ENCODE data around the gene PTGER3. TPM values are rescaled to one million over a fixed set of nuclear protein-coding genes. Genes with fewer than 3 reads are reported as not detected.
"Not testable (repeated sequence)": the region's sequence is repeated elsewhere in the genome, so short reads cannot be mapped to it uniquely, and the experiment has no call there.

PTGER3 gene
- total RNA-seq, 1 donor = 0.86 TPM

DNA sequence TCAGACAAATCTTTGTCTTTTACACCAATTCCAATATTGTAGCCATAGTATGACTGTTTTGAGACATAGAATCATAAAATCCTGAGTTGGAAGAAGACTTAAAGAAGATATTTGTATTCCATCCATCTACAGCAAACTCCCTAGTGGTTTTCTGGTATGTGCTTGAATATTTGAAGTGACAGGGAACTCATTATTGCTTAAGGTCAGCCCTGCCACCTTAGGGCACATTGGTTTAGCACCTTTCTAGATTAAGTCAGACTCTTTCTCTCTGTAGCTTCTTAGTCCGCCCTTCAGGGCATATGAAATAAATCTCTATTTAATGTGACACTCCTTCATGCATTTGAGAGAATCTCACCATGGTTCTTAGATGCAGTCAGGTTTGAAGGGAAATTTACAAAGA is 49.8 kb downstream of the PTGER3 start:
- TF ChIP-seq, protein P1, sequence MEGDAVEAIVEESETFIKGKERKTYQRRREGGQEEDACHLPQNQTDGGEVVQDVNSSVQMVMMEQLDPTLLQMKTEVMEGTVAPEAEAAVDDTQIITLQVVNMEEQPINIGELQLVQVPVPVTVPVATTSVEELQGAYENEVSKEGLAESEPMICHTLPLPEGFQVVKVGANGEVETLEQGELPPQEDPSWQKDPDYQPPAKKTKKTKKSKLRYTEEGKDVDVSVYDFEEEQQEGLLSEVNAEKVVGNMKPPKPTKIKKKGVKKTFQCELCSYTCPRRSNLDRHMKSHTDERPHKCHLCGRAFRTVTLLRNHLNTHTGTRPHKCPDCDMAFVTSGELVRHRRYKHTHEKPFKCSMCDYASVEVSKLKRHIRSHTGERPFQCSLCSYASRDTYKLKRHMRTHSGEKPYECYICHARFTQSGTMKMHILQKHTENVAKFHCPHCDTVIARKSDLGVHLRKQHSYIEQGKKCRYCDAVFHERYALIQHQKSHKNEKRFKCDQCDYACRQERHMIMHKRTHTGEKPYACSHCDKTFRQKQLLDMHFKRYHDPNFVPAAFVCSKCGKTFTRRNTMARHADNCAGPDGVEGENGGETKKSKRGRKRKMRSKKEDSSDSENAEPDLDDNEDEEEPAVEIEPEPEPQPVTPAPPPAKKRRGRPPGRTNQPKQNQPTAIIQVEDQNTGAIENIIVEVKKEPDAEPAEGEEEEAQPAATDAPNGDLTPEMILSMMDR (IDR thresholded peaks at IDR 0.05; ENCODE audit: insufficient read depth, low read depth, low read length) = no peak
- DNase-seq (ENCODE audit: low read depth) = no peak

DNA sequence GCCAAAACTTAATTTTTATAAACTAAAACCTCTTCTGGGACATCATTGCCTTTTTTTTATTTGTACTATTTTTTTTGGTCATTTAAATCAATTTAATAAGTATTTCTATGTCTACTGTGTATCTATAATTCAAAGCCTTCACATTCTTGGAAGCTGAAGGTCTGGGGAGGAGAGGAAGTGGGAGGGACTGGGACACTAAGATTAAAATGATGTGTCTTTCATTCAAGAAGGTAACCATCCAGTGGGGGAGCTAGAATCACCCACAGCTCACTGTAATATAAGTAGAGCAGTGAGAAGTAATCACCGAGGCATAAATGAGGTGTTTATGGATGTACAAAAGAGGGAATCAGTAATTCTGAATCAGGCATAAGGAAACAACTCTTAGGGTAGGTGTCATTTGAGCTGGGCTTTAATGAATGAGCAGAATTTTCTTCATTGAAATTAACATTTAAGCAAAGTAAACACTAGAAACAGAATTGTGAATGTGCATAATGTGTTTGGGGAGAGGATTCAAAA is 52.8 kb downstream of the PTGER3 start:
- TF ChIP-seq, protein P1 (IDR thresholded peaks at IDR 0.05; ENCODE audit: insufficient read depth, low read depth, low read length) = no peak
- no peak overlapping the region for H3K4me3 ChIP-seq (ENCODE audit: low read depth, low read length)

More for the DNA sequence above, 49.8 kb downstream of the PTGER3 start:
- H3K4me3 ChIP-seq (ENCODE audit: low read depth, low read length) = no peak overlapping the region

DNA sequence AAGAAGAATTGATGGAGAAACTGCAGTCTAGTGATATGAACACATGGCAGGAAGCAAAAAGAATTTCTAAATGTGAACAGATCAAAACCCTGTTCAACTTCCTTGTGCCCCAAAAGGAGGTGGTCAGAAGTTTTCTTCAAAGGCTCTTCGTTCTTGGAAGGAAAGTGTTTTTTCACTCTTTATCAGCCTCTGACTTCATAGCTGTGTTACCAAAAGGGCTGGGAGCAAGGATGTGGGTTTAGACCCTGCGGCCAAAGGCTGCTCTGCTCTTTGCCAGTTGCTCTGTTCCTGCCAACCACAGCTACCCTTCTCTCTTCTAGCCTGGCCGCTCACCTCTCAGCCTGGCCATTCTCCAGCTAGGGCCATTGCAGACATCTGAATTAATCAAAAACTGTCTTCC is 53.8 kb downstream of the PTGER3 start:
- no peak for DNase-seq (ENCODE audit: low read depth)
- H3K4me3 ChIP-seq (ENCODE audit: low read depth, low read length) = no peak overlapping the region
- TF ChIP-seq, protein P1 (IDR thresholded peaks at IDR 0.05; ENCODE audit: insufficient read depth, low read depth, low read length) = no peak

More for the DNA sequence above, 52.8 kb downstream of the PTGER3 start:
- no peak for DNase-seq (ENCODE audit: low read depth)

DNA sequence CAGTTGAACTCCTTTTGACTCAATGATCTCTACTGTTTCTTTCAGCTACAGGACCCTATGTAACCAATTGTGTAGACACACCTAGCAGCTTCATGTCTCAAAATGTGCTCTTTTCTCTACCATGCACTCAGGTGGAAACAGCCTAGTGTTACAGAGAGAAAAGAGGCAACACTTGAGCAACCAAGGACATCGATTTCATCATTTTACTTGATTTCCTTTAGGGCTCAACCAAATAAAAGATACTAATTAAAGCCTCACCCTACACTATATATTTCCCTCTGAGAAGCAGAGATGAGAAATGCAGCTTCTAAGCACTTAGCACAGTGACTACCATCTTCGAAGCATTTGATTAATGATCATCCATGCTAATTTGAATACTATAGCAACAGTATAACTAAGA is 55.1 kb downstream of the PTGER3 start:
- no peak for DNase-seq (ENCODE audit: low read depth)
- H3K4me3 ChIP-seq (ENCODE audit: low read depth, low read length) = no peak overlapping the region
- TF ChIP-seq, protein P1 (IDR thresholded peaks at IDR 0.05; ENCODE audit: insufficient read depth, low read depth, low read length) = no peak

DNA sequence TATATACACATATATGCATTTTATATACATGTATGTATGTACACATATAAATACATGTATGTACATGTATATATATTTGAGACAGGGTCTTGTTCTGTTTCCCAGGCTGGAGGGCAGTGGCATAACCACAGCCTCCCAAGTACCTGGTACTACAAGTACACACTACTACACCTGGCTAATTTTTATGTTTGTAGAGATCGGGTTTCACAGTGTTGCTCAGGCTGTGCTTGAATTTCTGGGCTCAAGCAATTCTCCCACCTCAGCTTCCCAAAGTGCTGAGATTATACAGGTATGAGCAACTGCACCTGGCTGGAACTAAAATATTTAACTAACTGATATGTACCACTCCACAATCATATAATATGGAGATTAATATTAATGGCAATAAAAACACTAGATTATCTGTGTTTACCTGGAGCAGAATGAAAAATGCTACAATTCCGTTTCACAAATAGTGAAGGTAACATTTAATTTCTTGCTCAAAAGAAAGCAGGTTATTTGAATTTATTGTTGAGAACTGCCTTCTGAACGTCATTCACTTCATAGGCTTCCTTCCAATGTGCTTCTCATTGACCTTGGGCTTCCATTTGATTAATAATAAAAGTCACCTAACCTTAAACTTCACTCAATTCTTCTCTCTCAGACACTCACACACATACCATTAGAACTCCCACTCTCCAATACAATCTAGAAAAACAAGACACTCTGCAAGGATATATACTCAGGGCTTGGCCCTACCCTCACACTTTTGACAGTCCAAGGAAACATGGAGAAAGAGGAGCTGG is 57.0 kb downstream of the PTGER3 start:
- TF ChIP-seq, protein P1 (IDR thresholded peaks at IDR 0.05; ENCODE audit: insufficient read depth, low read depth, low read length) = no peak
- no peak for DNase-seq (ENCODE audit: low read depth)
- H3K4me3 ChIP-seq (ENCODE audit: low read depth, low read length) = no peak overlapping the region

DNA sequence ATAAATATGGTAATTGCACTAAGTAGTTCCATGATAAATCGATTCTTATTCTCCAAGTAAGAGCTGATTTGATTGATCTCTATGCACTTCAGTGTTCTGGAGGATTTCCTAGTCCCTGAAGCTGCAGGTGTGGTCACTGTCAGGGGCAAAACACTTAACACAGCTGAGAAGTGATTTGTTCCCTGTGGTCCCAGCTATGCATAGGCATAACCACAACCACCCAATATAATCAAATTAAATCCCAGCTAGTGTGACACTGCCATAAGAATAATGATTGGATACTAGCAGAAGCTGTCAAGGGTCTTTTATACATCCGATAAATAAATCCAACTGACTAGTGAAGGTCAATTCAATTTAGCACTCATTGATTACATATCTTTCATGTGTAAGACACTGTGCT is 60.1 kb downstream of the PTGER3 start:
- TF ChIP-seq, protein P1 (IDR thresholded peaks at IDR 0.05; ENCODE audit: insufficient read depth, low read depth, low read length) = no peak
- H3K4me3 ChIP-seq (ENCODE audit: low read depth, low read length) = no peak overlapping the region
- no peak for DNase-seq (ENCODE audit: low read depth)

DNA sequence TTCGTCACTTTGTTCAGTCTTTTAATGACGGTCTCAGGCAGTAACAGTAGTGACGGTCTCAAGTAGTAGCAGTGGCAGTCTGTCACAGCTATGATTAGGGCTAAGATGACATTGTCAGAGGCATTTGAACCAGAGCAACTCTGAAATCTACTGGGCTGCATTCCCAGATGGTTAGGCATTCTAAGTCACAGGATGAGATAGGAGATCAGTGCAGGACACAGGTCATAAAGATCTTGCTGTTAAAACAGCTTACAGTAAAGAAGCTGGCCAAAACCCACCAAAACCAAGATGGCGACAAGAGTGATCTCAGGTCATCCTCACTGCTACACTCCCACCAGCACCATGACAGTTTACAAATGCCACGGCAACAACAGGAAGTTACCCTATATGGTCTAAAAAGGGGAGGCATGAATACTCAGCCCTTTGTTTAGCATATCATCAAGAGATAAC is 61.8 kb downstream of the PTGER3 start:
- not testable (repeated sequence) for DNase-seq (ENCODE audit: low read depth); H3K4me3 ChIP-seq (ENCODE audit: low read depth, low read length)

DNA sequence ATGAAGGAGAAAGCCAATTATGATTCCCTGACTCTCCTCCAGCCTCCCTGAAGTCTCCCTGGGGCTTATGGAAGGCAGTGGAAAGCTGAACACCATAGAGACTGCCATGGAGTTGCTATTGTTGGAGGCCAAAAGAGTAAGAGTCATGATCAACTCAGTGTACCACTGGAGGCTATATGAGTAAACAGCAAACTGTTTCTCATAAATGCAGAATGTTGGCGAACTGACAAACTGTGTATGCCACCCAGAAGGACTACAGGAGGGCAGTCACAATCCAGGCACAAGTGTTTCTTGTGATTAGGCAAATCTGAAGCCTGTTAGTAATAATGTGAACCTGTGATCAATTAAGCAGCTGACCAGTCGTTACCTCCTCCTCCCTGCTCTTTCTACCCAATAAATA is 62.3 kb downstream of the PTGER3 start:
- not testable (repeated sequence) for H3K4me3 ChIP-seq (ENCODE audit: low read depth, low read length); DNase-seq (ENCODE audit: low read depth)

Data from fibroblast of villous mesenchyme (primary cell).